Heart left ventricle (tissue), 13 donors: ENCODE measurements around the gene FAM76B.

Experiments
- CTCF ChIP-seq, 12 donors: fragments of 200-600 bp; sonication (generic) in 4 of 12; IDR thresholded peaks; one replicate each; pipeline versions ENCODE4 v1.5.0 to v1.8.0; 2018 to 2022; ENCODE audit warnings: antibody characterized with exemption in 12 of 12, mild to moderate bottlenecking in 5 of 12
- POLR2A ChIP-seq, 2 donors: fragments of 450-650 bp; IDR thresholded peaks; one replicate each; pipeline ENCODE4 v1.6.1; 2017; ENCODE audit warnings: antibody characterized with exemption in 2 of 2, mild to moderate bottlenecking in 2 of 2, moderate library complexity in 2 of 2
- donor health status: ischemic (EF 13 %, LVEDD 7.1; RV severe dilation, severe dysfunction).
- donor health status: DM: no; HTN: yes; CAD: no.
- donor health status: DM: no; HTN: no; CAD: no.
- donor health status: ischemic (EF 25% LVEDD 6.9; RV normal size, moderate dysfunction).
- donor health status: ischemic (EF 25% LVEDD 5.7; RV mildly dilated, moderate dysfunction).
- donor health status: ischemic (EF 35%, LVEDD 5.7; RV mildly dilated, moderate dysfunction).
- donor health status: nonischemic (EF 11% LVEDD 7.7; RV severe dilation, severe dysfunction).
- donor health status: DM: yes; HTN: yes; CAD: no.
- donor health status: PGD.
- donor health status: ischemic (EF 29% LVEDD 5.4; RV normal size, mild dysfunction).
- donor health status: nonischemic (EF 23%, LVEDD 6.1; RV moderate dilation, normal function).

DNA sequence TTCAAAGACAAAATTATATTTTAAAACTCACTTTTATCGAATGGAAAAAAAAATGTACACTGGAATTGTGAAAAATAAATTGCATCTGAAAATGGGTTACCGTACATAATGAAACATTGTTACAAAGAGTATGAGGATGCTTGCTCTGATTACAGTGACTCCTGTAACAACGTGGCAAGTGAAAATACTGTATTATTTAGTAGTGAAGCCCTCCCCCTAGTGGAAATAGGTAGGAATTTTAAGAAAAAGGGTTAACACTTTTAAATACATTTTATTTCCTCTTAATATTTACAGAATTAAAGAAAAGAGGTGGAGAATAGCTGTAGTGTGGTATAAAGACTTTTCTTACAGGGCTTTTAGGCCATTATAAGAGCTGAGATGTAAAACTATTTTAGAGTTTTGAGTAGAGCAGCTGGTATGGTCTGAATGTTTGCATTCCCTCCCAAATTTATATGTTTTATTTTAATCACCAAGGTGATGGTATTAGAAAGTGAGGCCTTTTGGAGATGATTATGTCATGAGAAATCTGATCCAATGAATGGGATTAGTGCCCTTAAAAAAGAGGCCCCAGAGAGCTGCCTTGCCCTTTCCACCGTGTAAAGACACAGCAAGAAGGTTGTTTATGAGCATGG is 25.2 kb downstream of the FAM76B start:
- TF ChIP-seq CTCF (IDR thresholded peaks at IDR 0.05) (peak; percentile 56 to 85 (median 71)), POLR2A (IDR thresholded peaks at IDR 0.05) (no peak)
